Vagina (tissue), 2 donors: ENCODE results near the gene COPS7B.

Experiments
- POLR2A ChIP-seq, 2 donors: fragments of 450-650 bp; IDR thresholded peaks; one replicate each; pipeline ENCODE4 v1.6.1; 2017; ENCODE audit warnings: antibody characterized with exemption in 2 of 2, mild to moderate bottlenecking in 2 of 2, moderate library complexity in 2 of 2
- POLR2AphosphoS5 ChIP-seq, 2 donors: sonication (generic); formaldehyde crosslinking; IDR thresholded peaks; one replicate each; pipeline ENCODE4 v1.9.0; 2017; ENCODE audit warnings: antibody characterized with exemption in 2 of 2, mild to moderate bottlenecking in 2 of 2, low read depth in 1 of 2; ENCODE audit not compliant: insufficient read depth in 1 of 2
- TF ChIP-seq, protein P1 (sequence below), 3 experiments: fragments of 450-650 bp in 2 of 3; fragments of 200-600 bp in 1 of 3; sonication (generic) in 1 of 3; IDR thresholded peaks; one replicate each; pipeline ENCODE4 v1.5.1; 2017 to 2019; ENCODE audit warnings: antibody characterized with exemption in 3 of 3, mild to moderate bottlenecking in 2 of 3, moderate library complexity in 2 of 3

- TF ChIP-seq, protein P1, sequence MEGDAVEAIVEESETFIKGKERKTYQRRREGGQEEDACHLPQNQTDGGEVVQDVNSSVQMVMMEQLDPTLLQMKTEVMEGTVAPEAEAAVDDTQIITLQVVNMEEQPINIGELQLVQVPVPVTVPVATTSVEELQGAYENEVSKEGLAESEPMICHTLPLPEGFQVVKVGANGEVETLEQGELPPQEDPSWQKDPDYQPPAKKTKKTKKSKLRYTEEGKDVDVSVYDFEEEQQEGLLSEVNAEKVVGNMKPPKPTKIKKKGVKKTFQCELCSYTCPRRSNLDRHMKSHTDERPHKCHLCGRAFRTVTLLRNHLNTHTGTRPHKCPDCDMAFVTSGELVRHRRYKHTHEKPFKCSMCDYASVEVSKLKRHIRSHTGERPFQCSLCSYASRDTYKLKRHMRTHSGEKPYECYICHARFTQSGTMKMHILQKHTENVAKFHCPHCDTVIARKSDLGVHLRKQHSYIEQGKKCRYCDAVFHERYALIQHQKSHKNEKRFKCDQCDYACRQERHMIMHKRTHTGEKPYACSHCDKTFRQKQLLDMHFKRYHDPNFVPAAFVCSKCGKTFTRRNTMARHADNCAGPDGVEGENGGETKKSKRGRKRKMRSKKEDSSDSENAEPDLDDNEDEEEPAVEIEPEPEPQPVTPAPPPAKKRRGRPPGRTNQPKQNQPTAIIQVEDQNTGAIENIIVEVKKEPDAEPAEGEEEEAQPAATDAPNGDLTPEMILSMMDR (IDR thresholded peaks at IDR 0.05), result no peak
- TF ChIP-seq POLR2A (IDR thresholded peaks at IDR 0.05), result no peak
- TF ChIP-seq POLR2AphosphoS5 (IDR thresholded peaks at IDR 0.05; ENCODE audit: insufficient read depth in 1 of 2, low read depth in 1 of 2), result no peak
Measured at GRCh38 chr2:231752061-231752460, 34.2 kb upstream of the COPS7B start.
